Activated CD4-positive, alpha-beta T cell treated with anti-CD3 and anti-CD28 coated beads, Interleukin-2, amount 50 U/mL, for 1 hour (primary cell): ENCODE results near the gene CFAP298.
"Not testable (repeated sequence)": the region's sequence is repeated elsewhere in the genome, so short reads cannot be mapped to it uniquely, and the experiment has no call there.

Source experiments
- DNase-seq: peaks from one replicate; pipeline ENCODE4 v3.0.0-alpha.2; 2020

CFAP298 gene

DNA sequence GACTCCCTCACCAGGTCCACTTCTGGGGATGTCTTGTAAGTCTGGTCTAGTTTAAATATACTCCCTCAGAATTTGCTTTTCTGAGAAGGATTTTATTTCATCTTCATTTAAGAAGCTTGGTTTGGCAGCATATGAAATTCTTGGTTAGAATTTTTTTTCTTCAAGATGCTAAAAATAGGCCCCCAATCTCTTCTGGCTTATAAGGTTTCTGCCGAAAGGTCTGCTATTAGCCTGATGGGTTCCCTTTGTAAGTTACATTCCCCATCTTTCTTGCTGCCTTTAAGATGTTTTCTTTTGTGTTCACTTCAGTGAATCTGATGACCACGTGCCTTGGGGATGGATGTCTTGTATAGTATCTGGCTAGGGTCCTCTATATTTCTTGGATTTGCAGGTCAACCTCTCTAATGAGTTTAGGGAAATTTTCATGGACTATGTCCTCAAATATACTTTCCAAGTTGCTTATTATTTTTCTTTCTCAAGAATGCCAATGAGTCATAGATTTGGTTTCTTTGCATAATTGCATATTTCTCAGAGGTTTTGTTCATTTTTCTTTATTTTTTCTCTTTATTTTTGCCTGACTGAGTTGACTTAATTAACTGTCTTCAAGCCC is 46.2 kb downstream of the CFAP298 start:
- DNase-seq = no peak

DNA sequence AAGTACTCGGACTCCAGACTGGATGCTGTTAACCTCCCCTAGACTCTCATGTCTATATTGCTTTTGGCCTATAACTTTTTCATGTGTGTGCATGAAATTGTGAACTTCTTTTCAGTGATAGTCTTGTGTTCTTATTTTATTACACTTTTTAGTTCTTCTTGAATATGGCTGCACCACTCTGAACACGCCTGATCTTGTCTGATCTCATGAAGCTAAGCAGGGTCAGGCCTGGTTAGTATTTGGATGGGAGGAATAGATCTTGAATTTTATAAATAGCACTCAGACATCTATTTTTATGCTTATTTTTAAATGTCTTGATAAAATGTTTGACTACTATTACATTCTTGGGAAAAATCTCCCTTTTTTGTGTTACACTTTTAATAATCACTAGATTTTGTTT is 49.3 kb downstream of the CFAP298 start:
- DNase-seq = no peak

DNA sequence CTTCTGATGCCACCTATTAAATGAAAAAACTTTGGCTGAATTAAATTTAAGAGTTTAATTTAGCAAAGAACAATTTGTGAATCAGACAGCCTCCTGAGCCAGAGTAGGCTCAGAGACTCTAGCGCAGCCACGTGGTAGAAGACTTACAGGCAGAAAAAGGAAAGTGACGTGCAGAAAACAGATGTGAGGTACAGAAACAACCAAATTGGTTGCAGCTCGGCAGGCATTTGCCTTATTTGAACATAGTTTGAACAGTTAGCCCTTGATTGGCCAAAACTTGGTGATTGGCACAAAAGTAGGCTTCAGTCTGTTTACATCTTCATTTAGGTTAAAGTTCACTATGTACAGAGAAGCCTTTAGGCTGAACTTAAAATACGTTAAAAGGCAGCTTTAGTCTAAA is 49.8 kb downstream of the CFAP298 start:
- DNase-seq = no peak

DNA sequence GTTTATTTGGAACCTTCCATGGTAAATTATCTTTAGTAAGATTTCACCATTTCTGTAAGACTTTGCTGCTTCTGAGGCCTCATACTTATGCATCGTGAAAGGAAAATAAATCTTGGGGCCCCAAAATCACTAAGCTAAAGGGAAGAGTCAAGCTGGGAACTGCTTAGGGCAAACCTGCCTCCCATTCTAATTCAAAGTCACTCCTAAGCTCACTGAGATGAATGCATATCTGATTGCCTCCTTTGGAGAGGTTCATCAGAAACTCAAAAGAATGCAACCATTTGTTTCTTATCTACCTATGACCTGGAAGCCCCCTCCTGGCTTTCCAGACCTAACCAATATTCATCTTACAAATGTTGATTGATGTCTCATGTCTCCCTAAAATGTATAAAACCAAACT is 50.7 kb downstream of the CFAP298 start:
- DNase-seq = not testable (repeated sequence)

DNA sequence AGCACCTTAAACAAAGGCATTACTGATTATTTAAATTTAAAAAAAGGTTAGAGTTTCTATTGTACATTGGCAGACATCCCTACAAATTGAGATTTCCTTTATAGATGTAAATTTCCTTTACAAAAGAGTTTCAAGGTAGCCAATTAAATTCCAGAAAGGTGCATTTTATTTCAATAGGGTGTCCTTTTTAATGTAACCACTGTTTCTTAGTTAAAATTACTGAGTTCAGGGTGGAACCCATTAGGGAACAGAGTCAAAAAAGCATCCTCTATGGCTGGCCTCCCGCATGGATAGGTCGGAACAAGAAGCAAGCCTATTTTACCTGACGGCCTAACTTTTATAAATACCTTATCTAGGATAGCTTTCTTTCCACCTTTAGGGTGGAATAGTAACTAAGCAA is 51.3 kb downstream of the CFAP298 start:
- DNase-seq = no peak

DNA sequence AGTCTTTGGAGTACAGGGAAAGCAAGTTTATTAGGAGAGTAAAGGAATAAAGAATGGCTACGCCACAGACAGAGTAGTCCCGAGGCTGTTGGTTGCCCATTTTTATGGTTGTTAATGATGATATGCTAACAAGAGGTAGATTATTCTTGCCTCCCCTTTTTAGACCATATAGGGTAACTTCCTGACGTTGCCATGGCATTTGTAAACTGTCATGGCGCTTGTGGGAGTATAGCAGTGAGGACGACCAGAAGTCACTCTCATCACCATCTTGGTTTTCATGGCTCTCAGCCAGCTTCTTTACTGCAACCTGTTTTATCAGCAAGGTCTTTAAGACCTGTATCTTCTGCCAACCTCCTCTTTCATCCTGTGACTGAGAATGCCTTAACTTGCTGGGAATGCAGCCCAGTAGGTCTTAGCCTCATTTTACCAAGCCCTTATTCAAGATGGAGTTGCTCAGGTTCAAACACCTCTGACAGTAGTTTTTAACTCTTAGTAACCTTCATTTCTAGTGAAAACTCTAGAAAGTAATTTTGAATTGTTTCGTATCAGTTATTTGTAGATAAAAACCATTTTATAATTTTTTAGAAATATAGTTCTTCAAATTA is 53.1 kb downstream of the CFAP298 start:
- DNase-seq = no peak

DNA sequence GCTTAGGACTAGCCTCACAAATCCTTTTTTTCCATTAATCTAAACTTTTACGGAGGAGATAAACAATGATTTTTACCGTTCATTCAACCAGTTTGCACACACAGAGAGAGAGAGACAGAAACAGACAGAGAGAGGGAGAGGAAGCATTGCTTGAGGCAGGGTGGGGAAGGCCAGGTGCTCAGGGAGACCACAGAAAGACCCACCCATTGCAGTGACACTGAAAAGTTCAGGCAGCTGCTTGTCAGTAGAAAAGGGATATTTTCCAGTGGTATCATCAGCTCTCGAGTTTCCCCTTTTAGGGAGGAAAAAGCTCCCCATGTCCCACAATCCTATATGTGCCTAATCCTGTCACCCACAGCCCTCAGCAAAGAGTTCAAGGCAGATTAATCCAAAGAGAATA is 54.1 kb downstream of the CFAP298 start:
- DNase-seq = no peak

DNA sequence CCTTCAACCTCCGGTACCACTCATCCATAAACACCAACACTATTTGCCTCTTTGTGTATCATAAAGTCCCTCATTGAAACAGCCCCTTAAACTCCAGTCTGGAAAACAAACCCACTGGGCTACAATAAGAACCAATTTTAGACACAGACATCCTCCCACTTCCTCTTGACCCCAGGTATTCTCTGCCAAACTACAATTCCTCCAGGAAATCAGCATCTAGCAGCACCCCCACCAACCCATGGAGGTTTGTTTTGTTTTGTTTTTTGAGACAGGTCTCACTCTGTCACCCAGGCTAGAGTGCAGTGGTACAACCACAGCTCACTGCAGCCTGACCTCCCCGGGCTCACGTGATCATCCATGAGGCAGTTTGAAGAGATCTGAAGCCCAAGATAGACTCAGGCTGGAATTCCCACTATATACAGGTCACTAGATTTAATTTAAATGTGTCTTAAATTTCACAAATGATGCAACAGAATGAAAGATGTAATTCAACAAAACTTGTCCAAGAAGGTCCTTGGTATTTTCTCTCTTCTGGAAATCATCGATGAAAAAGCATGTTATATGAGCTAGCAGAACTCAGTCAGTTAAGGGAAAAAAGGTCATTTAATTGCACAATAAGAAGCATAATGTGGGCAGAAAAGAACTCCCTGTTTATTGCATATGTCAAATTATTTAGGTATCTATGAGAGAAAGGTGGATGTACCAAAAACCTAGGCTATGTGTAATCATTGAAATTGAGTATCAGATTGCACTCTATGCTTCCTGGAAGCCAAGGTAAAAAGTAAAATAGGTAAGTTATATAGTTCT is 57.1 kb downstream of the CFAP298 start:
- DNase-seq = no peak

DNA sequence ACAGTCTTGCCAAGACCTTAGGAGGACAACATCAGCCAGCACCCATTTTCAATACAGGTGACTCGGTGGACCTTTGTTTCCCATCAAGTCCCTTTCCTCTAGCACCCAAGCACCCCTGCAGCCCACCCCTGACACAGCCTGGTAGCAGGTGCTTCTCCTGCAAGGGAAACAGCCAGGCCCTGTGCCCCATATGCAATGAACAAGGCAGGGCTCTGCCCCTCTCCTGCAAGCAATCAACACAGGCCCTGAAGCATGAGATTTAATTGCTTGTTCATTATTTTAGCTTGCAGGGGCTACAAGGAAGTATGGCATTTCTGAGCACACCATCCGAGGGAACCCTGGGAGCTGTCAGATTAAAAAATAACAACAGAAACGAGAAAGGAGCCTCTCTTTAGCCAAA is 62.3 kb downstream of the CFAP298 start:
- no peak for DNase-seq

DNA sequence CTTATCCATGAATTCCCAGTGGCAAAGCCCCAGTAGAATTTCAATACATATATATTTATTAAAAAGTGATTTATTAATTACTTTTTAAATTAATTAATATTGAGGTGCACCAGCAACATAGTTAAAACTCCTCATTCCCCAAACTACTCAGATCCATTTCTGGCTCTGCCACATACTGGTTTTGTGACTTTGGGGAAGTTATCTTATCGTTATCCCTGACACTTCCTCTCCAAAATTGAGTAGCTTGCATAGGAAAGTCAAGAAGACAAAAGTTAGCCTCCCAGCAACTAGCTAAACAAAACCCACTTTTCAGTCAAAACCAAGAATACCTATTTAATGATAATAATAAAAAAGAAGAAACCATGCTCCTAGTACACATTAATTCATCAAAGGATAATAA is 62.7 kb downstream of the CFAP298 start:
- DNase-seq = no peak
